HCEC 1CT (cell line): ENCODE data around the gene TECPR2.
"Not testable (repeated sequence)": the region's sequence is repeated elsewhere in the genome, so short reads cannot be mapped to it uniquely, and the experiment has no call there.

Source experiments
- DNase-seq: peaks from one replicate; pipeline ENCODE4 v3.0.0-alpha.2; 2017

Gene TECPR2

DNA sequence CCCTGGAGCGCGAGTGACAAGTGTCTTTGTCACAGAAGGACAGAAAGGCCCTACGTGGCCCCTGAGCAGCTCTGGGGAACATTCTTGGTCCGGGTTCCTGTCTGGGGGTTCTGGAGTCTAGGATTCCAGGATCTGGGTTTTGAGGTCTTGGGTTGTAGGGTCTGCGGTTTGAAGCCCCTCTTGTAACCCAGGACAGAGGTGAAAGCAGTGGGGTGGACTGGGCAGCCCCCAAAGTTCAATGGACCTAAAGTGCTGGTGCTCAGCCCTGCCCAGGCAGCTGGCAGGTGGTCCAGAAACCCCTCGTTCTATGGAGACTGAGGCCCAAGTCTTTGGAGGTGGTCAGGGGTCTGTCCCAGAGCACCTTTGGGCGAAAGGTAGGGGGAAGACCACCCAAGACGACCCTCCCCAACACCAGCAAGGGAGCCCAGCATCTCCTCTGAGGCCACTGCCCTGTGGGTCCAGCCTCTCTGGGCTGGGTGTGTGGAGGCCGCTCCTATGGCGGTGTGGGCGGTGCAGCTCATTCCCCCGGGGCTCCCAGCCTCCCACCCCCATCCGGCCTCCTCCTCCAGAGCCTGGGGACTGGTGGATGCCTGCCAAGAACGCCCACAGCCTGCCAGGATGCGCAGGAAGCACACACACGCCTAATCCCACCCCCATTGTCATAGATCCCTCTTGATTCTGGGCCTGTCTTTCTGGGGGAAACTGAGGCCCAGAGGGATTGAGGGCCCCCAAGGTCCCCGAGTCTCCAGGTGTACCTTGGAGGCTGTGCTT lies 177.0 kb downstream of the TECPR2 start:
- no peak for DNase-seq

- no peak for DNase-seq
Observed at GRCh38 chr14:102540315-102541028, 177.7 kb downstream of the TECPR2 start.

DNA sequence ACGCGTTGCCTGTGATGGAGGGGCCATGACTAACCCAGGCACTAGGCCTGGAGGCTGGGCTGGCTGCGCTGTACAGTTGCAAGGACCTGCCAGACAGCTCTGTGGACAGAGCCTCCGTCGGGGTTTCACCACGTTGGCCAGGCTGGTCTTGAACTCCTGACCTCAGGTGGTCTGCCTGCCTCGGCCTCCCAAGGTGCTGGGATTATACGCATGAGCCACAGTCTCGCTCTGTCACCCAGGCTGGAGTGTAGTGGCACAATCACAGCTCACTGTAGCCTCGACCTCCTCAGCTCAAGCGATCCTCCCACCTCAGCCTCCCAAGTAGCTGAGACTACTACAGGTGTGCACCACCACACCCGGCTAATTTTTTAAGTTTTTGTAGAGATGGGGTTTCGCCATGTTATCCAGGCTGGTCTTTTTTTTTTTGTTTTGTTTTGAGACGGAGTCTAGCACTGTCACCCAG lies 178.3 kb downstream of the TECPR2 start:
- not testable (repeated sequence) for DNase-seq

DNA sequence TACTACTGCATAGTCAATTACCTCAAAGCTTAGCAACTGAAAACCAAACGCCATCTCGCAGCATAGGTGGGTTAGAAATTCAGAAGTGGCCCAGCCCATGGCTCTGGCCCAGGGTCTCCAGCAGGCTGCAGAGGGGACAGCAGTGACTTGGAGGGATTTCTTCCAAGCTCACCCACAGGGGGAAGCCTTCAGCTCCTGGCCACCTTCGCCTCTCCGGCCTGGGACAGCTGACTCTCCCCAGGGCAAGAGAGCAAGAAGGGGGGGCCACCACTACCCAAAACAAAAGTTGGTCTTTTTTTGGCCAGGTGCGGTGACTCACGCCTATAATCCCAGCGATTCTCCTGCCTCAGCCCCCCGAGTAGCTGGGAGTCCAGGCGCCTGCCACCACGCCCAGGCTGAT lies 179.0 kb downstream of the TECPR2 start:
- no peak for DNase-seq

DNA sequence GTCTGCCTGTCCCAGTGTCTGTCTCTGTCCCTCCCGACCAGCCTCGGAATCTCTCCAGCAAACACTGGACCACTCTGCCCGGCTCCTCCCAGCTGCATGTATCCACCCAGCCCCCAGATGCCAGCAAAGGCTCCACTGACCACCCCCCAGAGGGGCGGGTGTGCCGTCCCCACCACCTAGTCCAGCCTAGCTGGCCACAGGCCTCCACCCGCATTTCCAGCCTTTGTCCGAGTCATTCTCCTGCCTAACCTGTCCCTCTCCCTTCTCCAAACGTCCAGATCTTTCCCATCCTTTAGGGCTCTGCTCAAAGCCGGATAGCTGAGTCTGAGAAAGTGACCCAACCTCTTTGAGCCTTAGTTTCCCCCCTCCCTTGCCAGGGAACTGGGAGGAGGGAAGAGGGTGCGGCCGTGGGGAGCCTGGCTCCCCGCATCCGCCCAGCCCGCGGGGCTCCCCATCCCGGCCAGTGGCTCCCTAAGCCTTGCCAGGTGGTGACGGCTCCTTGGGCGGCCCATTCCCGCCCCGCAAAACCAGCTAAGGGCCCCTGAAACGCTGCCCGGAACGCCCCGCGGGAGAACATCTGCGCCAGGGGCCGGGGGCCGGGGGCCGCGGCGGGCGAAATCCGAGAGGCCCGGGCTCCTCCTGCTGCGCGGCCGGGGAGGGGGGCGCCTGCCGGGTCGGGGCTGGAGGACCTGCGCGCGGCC lies 181.5 kb downstream of the TECPR2 start:
- DNase-seq = no peak

GRCh38 chr14:102544747-102545460 lies 182.2 kb downstream of the TECPR2 start:
- DNase-seq = no peak

DNA sequence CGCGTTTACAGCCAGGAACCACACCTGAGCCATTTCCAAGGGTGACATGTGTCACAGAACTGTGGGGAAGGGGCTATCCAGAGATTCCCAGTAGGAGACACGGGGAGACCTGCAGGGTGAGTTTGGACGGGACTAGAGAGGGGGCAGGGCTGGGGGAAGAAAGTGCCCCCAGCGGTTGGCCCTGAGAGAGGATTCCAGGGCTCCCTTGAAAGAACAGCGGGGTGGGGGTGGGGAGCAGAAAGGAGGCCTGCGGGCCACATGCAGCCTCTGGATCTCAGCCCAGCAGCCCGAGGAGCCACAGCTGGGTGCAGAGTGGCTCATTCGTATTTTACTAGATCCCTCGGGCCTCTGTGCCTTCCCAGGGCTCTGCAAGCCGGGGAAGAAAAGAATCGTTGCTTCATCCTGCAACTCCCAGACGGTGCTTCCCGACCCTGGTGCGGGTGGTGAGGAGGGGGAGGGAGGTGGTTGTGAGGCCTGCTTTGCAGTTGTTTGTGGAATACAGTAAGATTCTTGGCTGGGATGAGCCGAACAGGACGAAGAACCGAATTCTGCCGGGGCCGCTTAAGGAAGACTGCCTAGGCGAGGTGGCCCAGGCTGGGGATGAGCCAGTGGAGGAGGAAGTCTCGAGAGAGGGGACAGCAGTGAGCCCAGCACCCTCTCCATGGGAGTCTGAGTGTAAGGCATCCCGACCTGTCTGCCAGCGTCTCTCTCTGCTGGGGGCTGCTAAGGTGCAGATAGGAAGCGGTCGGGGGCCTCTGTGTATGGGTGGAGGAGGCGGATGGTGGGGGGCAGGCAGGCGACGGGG lies 182.9 kb downstream of the TECPR2 start:
- DNase-seq = peak; percentile 26

- no peak for DNase-seq
Observed at GRCh38 chr14:102548616-102549240, 186.0 kb downstream of the TECPR2 start.

DNA sequence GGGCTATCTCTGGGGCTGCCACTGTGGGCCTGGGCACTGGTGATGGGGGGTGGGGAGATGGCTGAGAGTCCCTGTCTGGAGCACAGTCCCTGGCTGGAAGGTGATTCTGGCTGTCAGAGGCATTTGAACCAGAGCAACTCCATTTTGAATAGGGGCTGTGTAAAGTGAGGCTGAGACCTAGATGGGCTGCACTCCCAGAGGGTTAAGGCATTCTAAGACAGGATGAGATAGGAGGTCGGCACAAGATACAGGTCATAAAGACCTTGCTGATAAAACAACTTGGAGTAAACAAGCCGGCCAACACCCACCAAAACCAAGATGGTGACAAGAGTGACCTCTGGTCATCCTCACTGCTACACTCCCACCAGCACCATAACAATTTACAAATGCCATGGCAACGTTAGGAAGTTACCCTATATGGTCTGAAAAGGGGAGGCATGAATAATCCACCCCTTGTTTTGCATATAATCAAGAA lies 188.2 kb downstream of the TECPR2 start:
- DNase-seq = not testable (repeated sequence)
